Dedifferentiated amniotic fluid mesenchymal stem cell (primary cell): ENCODE results near the gene SOX1.

Experiments used
- DNase-seq: peaks from one replicate; pipeline ENCODE4 v3.0.0-alpha.2; 2016; ENCODE audit errors: extremely low spot score

Gene SOX1

GRCh38 chr13:112106478-112107141, 39.7 kb downstream of the SOX1 start:
- no peak for DNase-seq

GRCh38 chr13:112107289-112107688, 40.3 kb downstream of the SOX1 start:
- DNase-seq = no peak

- DNase-seq = no peak
Observed at GRCh38 chr13:112110479-112110878, 43.5 kb downstream of the SOX1 start.

GRCh38 chr13:112111239-112111857, 44.4 kb downstream of the SOX1 start:
- DNase-seq = no peak

- DNase-seq = no peak
Observed at GRCh38 chr13:112112534-112113276, 45.8 kb downstream of the SOX1 start.

DNA sequence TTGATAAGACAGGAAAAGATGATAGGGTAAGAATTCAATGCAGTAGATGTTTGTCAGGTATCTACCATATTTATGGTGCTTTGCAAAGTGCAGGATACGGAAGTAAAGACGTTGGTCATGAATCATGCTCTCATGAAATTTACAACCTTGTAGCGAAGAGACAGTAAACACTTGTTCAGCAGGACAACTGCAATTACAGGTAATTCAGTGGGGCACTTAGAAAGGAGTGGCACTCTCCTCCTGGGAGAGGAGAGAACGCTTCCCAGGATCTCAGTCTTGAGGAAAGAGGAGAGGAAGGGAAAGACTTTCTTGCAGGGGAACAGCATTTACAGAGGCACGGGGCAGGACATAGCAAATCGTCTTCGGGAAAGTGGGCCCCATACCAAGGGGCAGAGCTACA, 46.4 kb downstream of the SOX1 start:
- DNase-seq = no peak

- no peak for DNase-seq
Observed at GRCh38 chr13:112113851-112114250, 46.9 kb downstream of the SOX1 start.

- DNase-seq = no peak
Observed at GRCh38 chr13:112114391-112114790, 47.4 kb downstream of the SOX1 start.

DNA sequence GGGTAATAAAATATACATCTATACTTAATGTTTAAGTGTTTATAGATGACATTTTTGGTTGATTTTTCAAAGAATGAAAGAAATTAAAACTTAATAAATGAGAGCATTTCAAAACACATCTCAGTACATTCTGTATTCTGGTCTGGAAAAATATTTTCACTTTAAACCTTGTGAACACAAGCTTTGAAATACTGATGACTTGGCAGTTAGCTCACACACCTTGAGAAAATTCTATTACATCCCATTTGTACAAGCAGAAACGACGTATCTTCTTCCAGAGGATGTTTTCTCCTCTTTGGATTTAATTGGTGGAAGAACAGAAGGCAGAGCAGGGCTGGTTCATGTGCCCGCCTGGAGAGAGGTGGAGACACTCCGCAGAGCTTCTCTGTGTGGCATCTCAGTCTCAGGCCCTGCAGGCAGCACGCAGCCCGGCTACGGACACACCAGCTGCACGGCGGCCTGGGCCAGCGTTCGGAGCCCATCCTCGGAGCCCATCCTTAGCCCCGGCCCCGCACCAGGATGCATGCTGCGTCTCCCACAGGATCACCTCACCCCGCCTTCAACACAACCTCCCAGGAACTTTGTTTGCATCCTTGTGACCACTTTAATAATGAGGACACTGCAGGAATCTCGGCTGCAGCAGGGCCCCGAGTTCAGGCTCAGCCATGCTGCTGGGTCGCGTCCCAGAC, 48.6 kb downstream of the SOX1 start:
- no peak for DNase-seq

GRCh38 chr13:112116187-112116950, 49.4 kb downstream of the SOX1 start:
- no peak for DNase-seq

- no peak for DNase-seq
Observed at GRCh38 chr13:112117258-112117954, 50.5 kb downstream of the SOX1 start.

- no peak for DNase-seq
Observed at GRCh38 chr13:112117955-112118302, 51.0 kb downstream of the SOX1 start.

- DNase-seq = no peak
Observed at GRCh38 chr13:112118451-112119064, 51.6 kb downstream of the SOX1 start.

DNA sequence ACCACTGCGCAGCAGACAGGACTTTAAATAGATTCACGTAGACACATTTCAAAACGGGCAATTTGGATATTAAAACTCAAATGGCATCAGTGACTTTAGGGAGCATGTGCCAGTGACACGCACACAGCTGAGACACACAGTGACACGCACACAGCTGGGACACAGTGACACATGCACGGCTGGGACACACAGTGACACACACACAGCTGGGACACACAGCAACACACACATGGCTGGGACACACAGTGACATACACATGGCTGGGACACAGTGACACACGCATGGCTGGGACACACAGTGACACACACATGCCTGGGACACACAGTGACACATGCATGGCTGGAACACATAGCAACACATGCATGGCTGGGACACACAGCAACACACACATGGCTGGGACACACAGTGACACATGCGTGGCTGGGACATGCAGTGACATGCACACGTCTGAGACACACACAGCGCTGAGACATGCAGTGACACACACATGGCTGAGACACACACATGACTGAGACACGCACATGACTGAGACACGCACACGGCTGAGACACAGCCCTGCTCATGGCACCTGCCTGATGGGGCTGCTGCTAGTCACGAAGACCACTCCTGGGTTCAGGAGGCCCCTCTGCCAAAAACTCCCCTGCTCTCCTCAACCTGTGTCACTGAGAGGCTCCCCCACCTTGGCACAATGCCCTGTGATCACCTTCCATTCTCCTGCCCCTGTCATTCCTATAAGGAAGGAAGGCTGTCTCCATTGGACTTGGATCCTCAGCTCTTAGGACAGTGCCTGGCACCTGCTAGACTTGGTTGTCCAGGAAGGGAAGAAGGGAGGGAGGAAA, 52.5 kb downstream of the SOX1 start:
- no peak for DNase-seq

DNA sequence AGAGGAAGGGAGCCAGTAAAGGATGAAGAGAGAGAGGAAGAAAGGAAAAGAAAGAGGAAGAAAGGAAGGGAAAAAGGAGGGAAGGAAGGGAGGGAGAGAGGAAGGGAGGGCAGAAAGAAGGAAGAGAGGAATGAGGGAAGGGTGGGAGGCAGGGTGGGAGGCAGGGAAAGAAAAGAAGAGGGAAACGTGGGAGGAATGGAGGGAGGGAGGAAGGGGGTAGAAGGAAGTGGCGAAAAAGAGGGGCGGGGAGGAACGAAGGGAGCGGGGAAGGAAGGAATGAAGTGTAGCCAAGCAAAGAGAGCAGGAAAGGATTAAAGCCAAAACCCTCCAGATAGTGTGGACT, 53.1 kb downstream of the SOX1 start:
- no peak for DNase-seq
